H1 (cell line): ENCODE data around the gene HMX1. TPM values are rescaled to one million over a fixed set of nuclear protein-coding genes. Genes with fewer than 3 reads are reported as not detected.

Experiments used
- CTCF ChIA-PET: fragments of 300-600 bp; sonication (Branson Sonifier 250); formaldehyde crosslinking; loops from one replicate; lab custom pipeline; 2021; ENCODE audit not compliant: partially characterized antibody; lab: Charles Lee
- POLR2A ChIA-PET: fragments of 300-600 bp; sonication (Branson Sonifier 250); formaldehyde crosslinking; loops from one replicate; lab custom pipeline; 2021; ENCODE audit warnings: inconsistent platforms; ENCODE audit not compliant: partially characterized antibody; lab: Charles Lee
- DNase-seq, 2 experiments: peaks; one replicate each; pipeline versions ENCODE4 v3.0.0 to v3.0.0-alpha.2; 2010 to 2022; ENCODE audit warnings: low spot score in 2 of 2, low read depth in 1 of 2, mixed read lengths in 1 of 2
- FAIRE-seq: peaks from 2 replicates; lab custom pipeline; 2011; peaks lifted over from hg19 to GRCh38; lab: Jason Lieb, UNC
- H2AFZ ChIP-seq: 2 replicates; pipeline ENCODE4 v1.8.1; 2012; ENCODE audit warnings: low read length, inconsistent platforms
- H2AK5ac ChIP-seq: 2 replicates; pipeline ENCODE4 v1.6.1; 2013; ENCODE audit warnings: low read depth, low read length
- H2BK120ac ChIP-seq: replicated peaks from 2 replicates; pipeline ENCODE3; 2013; ENCODE audit warnings: low read depth, low read length, inconsistent platforms
- H2BK12ac ChIP-seq: 2 replicates; pipeline ENCODE4 v1.6.1; 2013; ENCODE audit warnings: low read depth, low read length
- H2BK15ac ChIP-seq: 2 replicates; pipeline ENCODE4 v1.6.1; 2013; ENCODE audit warnings: low read length
- H2BK20ac ChIP-seq: 2 replicates; pipeline ENCODE4 v1.6.1; 2013; ENCODE audit warnings: low read length
- H2BK5ac ChIP-seq: 2 replicates; pipeline ENCODE4 v1.6.1; 2013; ENCODE audit warnings: low read depth, low read length
- H3K14ac ChIP-seq: 2 replicates; pipeline ENCODE4 v1.6.1; 2013; ENCODE audit warnings: inconsistent platforms; ENCODE audit not compliant: insufficient read length
- H3K18ac ChIP-seq: 2 replicates; pipeline ENCODE4 v1.6.1; 2013; ENCODE audit warnings: low read length; ENCODE audit errors: extremely low read depth
- H3K23ac ChIP-seq: 2 replicates; pipeline ENCODE4 v1.6.1; 2013; ENCODE audit warnings: inconsistent platforms; ENCODE audit not compliant: insufficient read length
- H3K23me2 ChIP-seq: 2 replicates; pipeline ENCODE4 v1.6.1; 2013; ENCODE audit warnings: low read depth, low read length
- H3K27ac ChIP-seq: 2 replicates; pipeline ENCODE4 v1.6.1; 2011; ENCODE audit warnings: low read depth, low read length, inconsistent platforms
- H3K27me3 ChIP-seq, 4 experiments: replicated peaks in 1 of 4; 1 replicate in 1 of 4; 2 replicates in 3 of 4; pipeline versions ENCODE4 v1.6.1 to v1.8.1; 2011 to 2013; ENCODE audit warnings: low read length in 3 of 4, mild to moderate bottlenecking in 3 of 4, inconsistent platforms in 2 of 4, mixed read lengths in 2 of 4, moderate library complexity in 1 of 4; ENCODE audit not compliant: control insufficient read depth in 3 of 4, insufficient read depth in 3 of 4; ENCODE audit errors: extremely low read depth in 1 of 4
- H3K36me3 ChIP-seq, 4 experiments: 2 replicates each; pipeline versions ENCODE4 v1.6.1 to v1.8.1; 2011 to 2013; ENCODE audit warnings: mild to moderate bottlenecking in 4 of 4, low read length in 3 of 4, moderate library complexity in 2 of 4, control low read depth in 1 of 4, inconsistent platforms in 1 of 4; ENCODE audit not compliant: insufficient read depth in 4 of 4, control insufficient read depth in 2 of 4
- H3K4ac ChIP-seq: replicated peaks from 2 replicates; pipeline ENCODE3; 2013; ENCODE audit warnings: low read length, low read depth, mixed read lengths, inconsistent platforms; ENCODE audit not compliant: insufficient read length
- H3K4me1 ChIP-seq, 4 experiments: replicated peaks in 1 of 4; 1 replicate in 1 of 4; 2 replicates in 3 of 4; pipeline versions ENCODE4 v1.6.1 to v1.8.1; 2011 to 2013; ENCODE audit warnings: low read length in 3 of 4, inconsistent platforms in 2 of 4, mixed read lengths in 1 of 4; ENCODE audit not compliant: insufficient read depth in 4 of 4, control insufficient read depth in 3 of 4
- H3K4me2 ChIP-seq, 2 experiments: 2 replicates each; pipeline versions ENCODE4 v1.6.1 to v1.8.1; 2011 to 2013; ENCODE audit warnings: low read depth in 2 of 2, low read length in 2 of 2, control low read depth in 1 of 2, inconsistent platforms in 1 of 2, mild to moderate bottlenecking in 1 of 2; ENCODE audit not compliant: insufficient read depth in 1 of 2
- H3K4me3 ChIP-seq, 4 experiments: fragments of 200-600, 300-600 bp in 1 of 4; sonication (generic), shearing (Covaris generic), sonication (Bioruptor Twin) in 1 of 4; 2 replicates each; pipeline versions ENCODE4 v1.5.1 to v1.8.1; 2011 to 2016; ENCODE audit warnings: low read length in 4 of 4, low read depth in 3 of 4, control low read depth in 2 of 4, inconsistent platforms in 2 of 4, mild to moderate bottlenecking in 2 of 4, mixed read lengths in 1 of 4, moderate library complexity in 1 of 4; ENCODE audit not compliant: insufficient read depth in 2 of 4; ENCODE audit errors: extremely low read depth in 1 of 4
- H3K56ac ChIP-seq: replicated peaks from 2 replicates; pipeline ENCODE3; 2013; ENCODE audit warnings: low read depth, mild to moderate bottlenecking, mixed read lengths, low read length, inconsistent platforms; ENCODE audit not compliant: insufficient read length
- H3K79me1 ChIP-seq: 2 replicates; pipeline ENCODE4 v1.6.1; 2013; ENCODE audit warnings: low read depth, low read length, control low read depth
- H3K79me2 ChIP-seq, 2 experiments: 2 replicates each; pipeline versions ENCODE4 v1.6.1 to v1.8.1; 2012 to 2013; ENCODE audit warnings: low read length in 2 of 2, mild to moderate bottlenecking in 2 of 2, inconsistent platforms in 1 of 2; ENCODE audit not compliant: insufficient read depth in 2 of 2, control insufficient read depth in 1 of 2
- H3K9ac ChIP-seq, 4 experiments: replicated peaks in 1 of 4; 1 replicate in 1 of 4; 2 replicates in 3 of 4; pipeline versions ENCODE4 v1.6.1 to v1.8.1; 2011 to 2013; ENCODE audit warnings: low read depth in 3 of 4, low read length in 3 of 4, control low read depth in 2 of 4, mild to moderate bottlenecking in 2 of 4, moderate library complexity in 2 of 4, inconsistent platforms in 1 of 4; ENCODE audit errors: extremely low read depth in 1 of 4
- H3K9me3 ChIP-seq, 2 experiments: 2 replicates each; pipeline versions ENCODE4 v1.6.1 to v1.8.1; 2012 to 2013; ENCODE audit warnings: mild to moderate bottlenecking in 2 of 2, moderate library complexity in 2 of 2, control low read depth in 1 of 2, inconsistent platforms in 1 of 2, low read depth in 1 of 2, low read length in 1 of 2, mixed read lengths in 1 of 2; ENCODE audit not compliant: insufficient read depth in 2 of 2
- H4K20me1 ChIP-seq, 2 experiments: replicated peaks in 1 of 2; 2 replicates each; pipeline versions ENCODE3 to v1.8.1; 2011 to 2013; ENCODE audit warnings: inconsistent platforms in 2 of 2, low read length in 2 of 2, mild to moderate bottlenecking in 1 of 2; ENCODE audit not compliant: insufficient read depth in 2 of 2, control insufficient read depth in 1 of 2
- H4K5ac ChIP-seq: 2 replicates; pipeline ENCODE4 v1.6.1; 2013; ENCODE audit warnings: low read length, low read depth, mixed read lengths, inconsistent platforms; ENCODE audit not compliant: insufficient read length
- H4K8ac ChIP-seq: 2 replicates; pipeline ENCODE4 v1.8.0; 2013; ENCODE audit warnings: mild to moderate bottlenecking, moderate library complexity, low read length, inconsistent platforms; ENCODE audit not compliant: insufficient read depth; ENCODE audit errors: extremely low read depth
- H4K91ac ChIP-seq: replicated peaks from 2 replicates; pipeline ENCODE3; 2013; ENCODE audit warnings: low read length, mixed read lengths, inconsistent platforms; ENCODE audit not compliant: insufficient read length
- GABPA ChIP-seq: IDR thresholded peaks from 2 replicates; pipeline ENCODE4 v1.6.1; 2011; ENCODE audit warnings: mild to moderate bottlenecking, low read length, moderate library complexity, borderline replicate concordance; ENCODE audit not compliant: insufficient read depth
- KDM1A ChIP-seq: fragments of 200-600, 300-600 bp; sonication (generic); IDR thresholded peaks from 2 replicates; pipeline ENCODE4 v1.7.1; 2016; ENCODE audit warnings: mild to moderate bottlenecking, low read length, borderline replicate concordance
- WGBS, 2 experiments: shearing (Covaris generic) in 1 of 2; methylation state at CpG; one replicate each; pipeline versions ENCODE4 v1.1.6 to v1.1.7; 2013 to 2015; ENCODE audit warnings: low lambda C conversion rate in 2 of 2, mixed read lengths in 2 of 2, inconsistent platforms in 1 of 2, low coverage in 1 of 2, missing lambda C conversion rate in 1 of 2; ENCODE audit not compliant: insufficient replicate concordance in 2 of 2, insufficient coverage in 1 of 2, insufficient read length in 1 of 2; ENCODE audit errors: extremely low coverage in 1 of 2, missing lambda C conversion rate in 1 of 2; 5-methylcytosine and 5-hydroxymethylcytosine counted together
- polyA plus RNA-seq, 7 experiments: library from polyadenylated mRNA; depleted of rRNA in 3 of 7; stranded (reverse) in 5 of 7; unstranded in 2 of 7; fragments of >200 nt in 5 of 7; fragments of 200-250 nt in 2 of 7; gene quantifications; 1 replicate in 5 of 7; 2 replicates in 1 of 7; 4 replicates in 1 of 7; pipeline versions ENCODE4 v1.2.1 to v1.2.3, GENCODE V29; 2011 to 2013; ENCODE audit warnings: missing spikeins in 2 of 7, mixed read lengths in 2 of 7
- total RNA-seq: library from RNA; stranded (reverse); fragmentation: NEBNext Ultra II Directional; extraction: Animal tissue kit (Norgen Biotek cat#: 25700); gene quantifications from 2 replicates; pipeline ENCODE4 v1.2.1, GENCODE V29; 2021

HMX1 gene
- total and polyA plus RNA-seq, 2 of the 8 experiments (the other 6 are each of a cell fraction or from before 2014, with no cell fraction given), result 0.26 TPM; not detected in 1

DNA sequence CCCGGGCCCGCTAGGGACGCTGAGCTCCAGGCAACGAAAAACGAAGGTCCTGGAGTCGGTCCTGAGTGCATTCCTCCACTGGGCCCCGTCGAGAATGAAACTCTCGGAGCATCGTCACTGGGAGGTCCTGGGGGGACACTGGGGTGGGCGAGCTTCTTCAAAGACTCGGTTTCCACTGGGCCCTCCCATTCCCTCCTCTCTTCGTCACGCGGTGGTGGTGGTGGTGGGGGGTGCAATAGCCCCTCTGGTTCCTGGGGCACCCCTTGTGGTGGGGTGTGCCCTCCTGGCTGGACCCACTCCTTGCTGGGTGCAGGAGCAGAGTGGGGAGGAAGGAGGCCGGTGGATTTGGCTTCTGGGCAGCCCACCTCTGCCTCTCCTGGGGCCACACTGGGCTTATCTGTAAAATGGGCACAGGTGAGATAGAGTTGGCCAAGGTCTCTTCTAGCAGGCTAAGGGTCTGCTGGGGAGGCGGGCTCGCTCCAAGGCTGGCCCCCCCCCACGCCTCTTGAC lies 12.9 kb downstream of the HMX1 start:
- Histone ChIP-seq H4K5ac (no peak overlapping the region), H2BK20ac (no peak overlapping the region), H3K9ac (no peak overlapping the region), H3K4ac (no peak overlapping the region), H3K4me2 (peak overlapping the region; percentile 61 to 72; a peak in 2 of 4 replicates), H3K56ac (no peak overlapping the region), H3K23me2 (no peaks in the 10 kb centered on the region; the same call in 1 of the 2 replicates), H3K23ac (no peak overlapping the region), H2BK5ac (no peak overlapping the region), H2BK12ac (no peak overlapping the region), H3K9me3 (no peaks in the 10 kb centered on the region; a peak in 1 of 4 replicates), H3K27ac (no peak overlapping the region), H4K8ac (peak overlapping the region; percentile 11; the same call in 1 of the 2 replicates), H3K79me2 (no peaks in the 10 kb centered on the region), H3K36me3 (peaks cover 0 to 9% (median 0%) of the 10 kb centered on the region in 4 experiments; a peak in 1 of 8 replicates), H3K79me1 (no peaks in the 10 kb centered on the region)
- no peak for FAIRE-seq
- no peak for DNase-seq
- 0 out of 2 replicates have a peak, but pooled peaks have one; percentile 17 for TF ChIP-seq KDM1A
- TF ChIP-seq GABPA, result no peak
- TF ChIP-seq, all 59 proteins: peak for 1
- WGBS, 2 experiments, result 15% methylated on average over 14 of the region's 19 CpGs; no CpG with 5 or more reads in 1 of the 2 experiments
- Histone ChIP-seq H2AK5ac (0 out of 2 replicates have a peak overlapping the region, but pooled peaks have one; percentile 39), H2AFZ (no peak overlapping the region), H3K18ac (no peak overlapping the region), H3K4me1 (peaks cover 3 to 43% (median 30%) of the 10 kb centered on the region in 4 experiments), H3K14ac (no peak overlapping the region), H4K20me1 (peaks cover 24 to 38% of the 10 kb centered on the region in 2 experiments), H2BK120ac (no peak overlapping the region), H3K27me3 (peaks cover 96 to 99% (median 98%) of the 10 kb centered on the region in 4 experiments), H3K4me3 (no peak overlapping the region), H4K91ac (no peak overlapping the region), H2BK15ac (no peak overlapping the region)
- CTCF ChIA-PET, result interaction anchor here (0.7 to 1.6 kb wide), 5 partner anchors 11 to 171 kb away, joined by 3 to 7 read pairs (median 7); no protein-coding TSS in a partner anchor
- POLR2A ChIA-PET, result interaction anchor here (1.7 kb wide), 1 partner anchor 9 kb away, joined by 6 read pairs; no protein-coding TSS in a partner anchor
